22Rv1 (cell line): Measurements from ENCODE around the gene ABCC8.

Source experiments
- H3K27ac ChIP-seq: fragments of 450-650 bp; 2 replicates; pipeline ENCODE4 v1.5.1; 2017
- ZFX ChIP-seq: fragments of 450-650 bp; IDR thresholded peaks from 2 replicates; pipeline ENCODE4 v1.6.1; 2017; ENCODE audit warnings: antibody characterized with exemption, borderline replicate concordance
- TF ChIP-seq, protein P1 (sequence below): fragments of 450-650 bp; IDR thresholded peaks from 2 replicates; pipeline ENCODE4 v1.5.1; 2017; ENCODE audit warnings: mild to moderate bottlenecking

ABCC8 gene

GRCh38 chr11:17371614-17372013, 105.0 kb downstream of the ABCC8 start:
- no peak for TF ChIP-seq ZFX
- TF ChIP-seq, protein P1, sequence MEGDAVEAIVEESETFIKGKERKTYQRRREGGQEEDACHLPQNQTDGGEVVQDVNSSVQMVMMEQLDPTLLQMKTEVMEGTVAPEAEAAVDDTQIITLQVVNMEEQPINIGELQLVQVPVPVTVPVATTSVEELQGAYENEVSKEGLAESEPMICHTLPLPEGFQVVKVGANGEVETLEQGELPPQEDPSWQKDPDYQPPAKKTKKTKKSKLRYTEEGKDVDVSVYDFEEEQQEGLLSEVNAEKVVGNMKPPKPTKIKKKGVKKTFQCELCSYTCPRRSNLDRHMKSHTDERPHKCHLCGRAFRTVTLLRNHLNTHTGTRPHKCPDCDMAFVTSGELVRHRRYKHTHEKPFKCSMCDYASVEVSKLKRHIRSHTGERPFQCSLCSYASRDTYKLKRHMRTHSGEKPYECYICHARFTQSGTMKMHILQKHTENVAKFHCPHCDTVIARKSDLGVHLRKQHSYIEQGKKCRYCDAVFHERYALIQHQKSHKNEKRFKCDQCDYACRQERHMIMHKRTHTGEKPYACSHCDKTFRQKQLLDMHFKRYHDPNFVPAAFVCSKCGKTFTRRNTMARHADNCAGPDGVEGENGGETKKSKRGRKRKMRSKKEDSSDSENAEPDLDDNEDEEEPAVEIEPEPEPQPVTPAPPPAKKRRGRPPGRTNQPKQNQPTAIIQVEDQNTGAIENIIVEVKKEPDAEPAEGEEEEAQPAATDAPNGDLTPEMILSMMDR, result no peak
- H3K27ac ChIP-seq, result no peak overlapping the region

DNA sequence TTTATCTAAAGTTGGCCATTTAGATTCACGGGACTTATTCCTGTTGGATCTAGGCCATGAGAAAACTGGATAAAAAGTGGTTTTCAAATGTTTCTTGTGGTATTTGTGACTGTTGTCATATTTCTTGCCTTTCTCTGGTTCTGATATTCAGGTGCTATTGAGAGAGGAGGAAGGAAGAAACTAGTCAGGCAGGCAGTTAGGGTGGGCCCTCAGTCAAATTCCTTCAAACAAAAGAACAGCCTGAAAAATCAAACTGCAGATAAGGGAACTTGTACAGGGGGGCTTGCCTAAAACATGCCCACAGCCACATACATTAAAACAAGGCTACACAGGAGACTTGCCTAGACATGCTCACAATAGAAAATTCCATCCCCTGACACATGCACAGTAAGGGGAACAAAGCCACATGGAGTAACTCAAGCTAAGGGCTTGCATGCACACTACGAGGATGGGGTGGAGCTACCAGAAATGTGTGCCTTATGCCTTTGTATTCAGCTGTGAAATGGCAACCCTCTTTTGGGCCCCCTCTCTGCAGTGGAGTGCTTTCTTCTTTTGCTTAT, 106.9 kb downstream of the ABCC8 start:
- H3K27ac ChIP-seq, result no peak overlapping the region
- TF ChIP-seq, protein P1, result no peak
- no peak for TF ChIP-seq ZFX

- no peak overlapping the region for H3K27ac ChIP-seq
These were observed 107.6 kb downstream of the ABCC8 start for GRCh38 chr11:17369094-17369493.

GRCh38 chr11:17368551-17368950, 108.1 kb downstream of the ABCC8 start:
- H3K27ac ChIP-seq, result no peak overlapping the region
- TF ChIP-seq, protein P1, result no peak
- no peak for TF ChIP-seq ZFX

More at GRCh38 chr11:17369094-17369493, 107.6 kb downstream of the ABCC8 start:
- TF ChIP-seq, protein P1, result no peak
- no peak for TF ChIP-seq ZFX

- H3K27ac ChIP-seq, result no peak overlapping the region
- TF ChIP-seq, protein P1, result no peak
- no peak for TF ChIP-seq ZFX
These were observed 110.2 kb downstream of the ABCC8 start for GRCh38 chr11:17366495-17366894.

- TF ChIP-seq, protein P1, result peak; percentile 83
- no peak for TF ChIP-seq ZFX
- H3K27ac ChIP-seq, result peak overlapping the region; percentile 96
These were observed 122.0 kb downstream of the ABCC8 start for GRCh38 chr11:17354601-17354991.

DNA sequence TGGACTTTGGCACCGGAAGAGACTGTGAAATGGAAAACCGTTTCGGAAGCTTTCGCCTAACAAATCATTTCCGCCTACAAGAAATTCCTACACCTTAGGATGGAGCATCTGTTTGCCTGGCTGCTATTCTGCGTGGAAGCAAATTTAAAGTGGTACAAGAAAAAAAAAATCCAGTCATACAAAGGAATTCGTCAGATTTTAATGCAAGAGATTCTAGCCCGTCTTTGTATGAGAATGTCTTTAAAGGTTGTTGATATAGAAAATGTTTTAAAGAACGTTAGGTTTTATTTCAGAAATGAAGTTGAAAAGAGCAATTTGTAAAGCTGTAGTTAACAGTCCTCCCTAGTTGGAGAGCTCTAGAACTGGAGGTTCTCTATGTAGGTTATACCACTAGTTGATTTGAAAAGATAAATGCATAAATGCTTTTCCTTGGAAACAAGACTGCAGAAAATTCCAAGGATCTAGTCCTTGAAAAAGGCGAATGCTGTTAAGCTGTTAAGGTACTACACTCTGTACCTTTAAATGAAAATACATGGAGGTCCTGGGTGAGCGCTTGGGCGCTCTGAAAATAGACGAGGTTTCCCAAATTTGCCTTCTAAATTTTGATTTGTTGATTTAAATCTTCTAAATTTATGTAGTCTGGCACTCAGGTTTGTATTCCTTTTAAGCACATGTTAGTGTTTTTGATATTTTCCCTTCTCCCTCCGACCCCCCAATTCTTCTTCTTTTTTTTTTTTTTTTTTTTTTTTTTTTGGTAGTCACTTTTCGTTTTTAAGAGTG, 122.6 kb downstream of the ABCC8 start:
- peak overlapping the region; percentile 96 for H3K27ac ChIP-seq
- TF ChIP-seq ZFX, result no peak
- TF ChIP-seq, protein P1, result no peak
